ACHN (cell line): ENCODE data around the gene IRF2BP1.

Source experiments
- DNase-seq: peaks from one replicate; pipeline ENCODE4 v3.0.0-alpha.2; 2015
- in situ Hi-C: cut with HindIII; loops from 2 replicates; pipeline ENCODE4 v1.10.0; 2017; ENCODE audit warnings: low sequenced_read_pairs, low pct_ligation_motif_present, low pct_unique_long_range_greater_than_20kb

The IRF2BP1 gene

GRCh38 chr19:45865269-45865948 is 20.5 kb downstream of the IRF2BP1 start:
- in situ Hi-C loops, result no loop called here
- DNase-seq, result no peak

- no peak for DNase-seq
- in situ Hi-C loops, result no loop called here
Observed at GRCh38 chr19:45864629-45865082, 21.3 kb downstream of the IRF2BP1 start.

GRCh38 chr19:45863840-45864628 is 21.9 kb downstream of the IRF2BP1 start, which contains the start of gene FOXA3:
FOXA3 (plus strand) TSS chr19:45864326; CDS start chr19:45864457, 131 bp downstream.
- in situ Hi-C loops, result no loop called here
- peak; percentile 59 for DNase-seq

GRCh38 chr19:45863335-45863839 is 22.6 kb downstream of the IRF2BP1 start:
- DNase-seq, result no peak
- in situ Hi-C loops, result no loop called here

GRCh38 chr19:45862564-45863334 is 23.2 kb downstream of the IRF2BP1 start, which contains the start of gene SYMPK:
SYMPK (minus strand) TSS chr19:45863147; CDS start chr19:45854495, 8,652 bp downstream.
- in situ Hi-C loops, result no loop called here
- DNase-seq, result peak; percentile 96

GRCh38 chr19:45862271-45862563 is 23.7 kb downstream of the IRF2BP1 start:
- in situ Hi-C loops, result no loop called here
- DNase-seq, result no peak

GRCh38 chr19:45860359-45861259 is 25.3 kb downstream of the IRF2BP1 start:
- in situ Hi-C loops, result no loop called here
- DNase-seq, result no peak

GRCh38 chr19:45854167-45854778 is 31.7 kb downstream of the IRF2BP1 start:
- in situ Hi-C loops, result no loop called here
- no peak for DNase-seq

- DNase-seq, result no peak
- in situ Hi-C loops, result no loop called here
Observed at GRCh38 chr19:45852983-45853382, 33.0 kb downstream of the IRF2BP1 start.

- no peak for DNase-seq
- in situ Hi-C loops, result no loop called here
Observed at GRCh38 chr19:45852145-45852750, 33.7 kb downstream of the IRF2BP1 start.

- DNase-seq, result no peak
- in situ Hi-C loops, result no loop called here
Observed at GRCh38 chr19:45848922-45849321, 37.0 kb downstream of the IRF2BP1 start.

GRCh38 chr19:45847663-45848062 is 38.3 kb downstream of the IRF2BP1 start:
- in situ Hi-C loops, result no loop called here
- DNase-seq, result no peak

- no peak for DNase-seq
- in situ Hi-C loops, result no loop called here
Observed at GRCh38 chr19:45842198-45842597, 43.7 kb downstream of the IRF2BP1 start.

- peak; percentile 45 for DNase-seq
- in situ Hi-C loops, result no loop called here
Observed at GRCh38 chr19:45834970-45835369, 51.0 kb downstream of the IRF2BP1 start.
